ENCODE results near the gene FUOM.

DNA sequence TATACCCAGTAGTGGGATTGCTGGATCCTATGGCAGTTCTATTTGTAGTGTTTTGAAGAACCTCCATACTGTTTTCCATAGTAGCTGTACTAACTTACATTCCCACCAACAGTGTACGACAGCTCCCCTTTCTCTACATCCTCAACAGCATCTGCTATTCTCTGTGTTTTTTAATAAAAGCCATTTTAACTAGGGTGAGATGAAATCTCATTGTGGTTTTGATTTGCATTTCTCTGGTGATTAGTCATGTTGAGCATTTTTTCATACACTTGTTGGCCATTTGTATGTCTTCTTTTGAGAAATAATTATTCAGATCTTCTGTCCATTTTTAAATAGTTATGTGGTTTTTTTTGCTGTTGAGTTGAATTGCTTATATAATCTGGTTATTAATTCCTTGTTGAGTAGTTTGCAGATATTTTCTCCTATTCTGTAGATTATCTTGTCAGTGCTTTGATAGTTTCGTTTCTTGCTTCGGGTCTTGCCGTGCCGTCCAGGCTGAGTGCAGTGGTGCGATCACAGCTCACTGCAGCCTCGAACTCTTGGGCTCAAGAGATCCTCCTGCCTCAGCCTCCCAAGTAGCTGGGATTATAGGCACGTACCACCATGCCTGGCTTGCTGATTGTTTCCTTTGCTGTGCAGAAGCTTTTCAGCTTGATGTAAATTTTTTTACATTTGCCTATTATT lies 48.2 kb upstream of the FUOM start:
- no peak for TF ChIP-seq RAD21 (IDR thresholded peaks at IDR 0.05; ENCODE audit: insufficient read depth, low read depth, low read length)
- TF ChIP-seq JUNB (IDR thresholded peaks at IDR 0.05), result peak; percentile 62
- TF ChIP-seq, protein P1, sequence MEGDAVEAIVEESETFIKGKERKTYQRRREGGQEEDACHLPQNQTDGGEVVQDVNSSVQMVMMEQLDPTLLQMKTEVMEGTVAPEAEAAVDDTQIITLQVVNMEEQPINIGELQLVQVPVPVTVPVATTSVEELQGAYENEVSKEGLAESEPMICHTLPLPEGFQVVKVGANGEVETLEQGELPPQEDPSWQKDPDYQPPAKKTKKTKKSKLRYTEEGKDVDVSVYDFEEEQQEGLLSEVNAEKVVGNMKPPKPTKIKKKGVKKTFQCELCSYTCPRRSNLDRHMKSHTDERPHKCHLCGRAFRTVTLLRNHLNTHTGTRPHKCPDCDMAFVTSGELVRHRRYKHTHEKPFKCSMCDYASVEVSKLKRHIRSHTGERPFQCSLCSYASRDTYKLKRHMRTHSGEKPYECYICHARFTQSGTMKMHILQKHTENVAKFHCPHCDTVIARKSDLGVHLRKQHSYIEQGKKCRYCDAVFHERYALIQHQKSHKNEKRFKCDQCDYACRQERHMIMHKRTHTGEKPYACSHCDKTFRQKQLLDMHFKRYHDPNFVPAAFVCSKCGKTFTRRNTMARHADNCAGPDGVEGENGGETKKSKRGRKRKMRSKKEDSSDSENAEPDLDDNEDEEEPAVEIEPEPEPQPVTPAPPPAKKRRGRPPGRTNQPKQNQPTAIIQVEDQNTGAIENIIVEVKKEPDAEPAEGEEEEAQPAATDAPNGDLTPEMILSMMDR (IDR thresholded peaks at IDR 0.05 in 2 of 3, conservative IDR thresholded peaks at IDR 0.05 in 1 of 3; ENCODE audit: control insufficient read depth in 2 of 3, extremely low read depth in 1 of 3, insufficient read depth in 1 of 3, low read depth in 3 of 3, low read length in 3 of 3), result no peak
- no peak for TF ChIP-seq EZH2 (IDR thresholded peaks at IDR 0.05; ENCODE audit: borderline replicate concordance, control insufficient read depth, low read depth, low read length)
- no peak for TF ChIP-seq POLR2A (IDR thresholded peaks at IDR 0.05; ENCODE audit: low read depth, low read length)
- no peak for TF ChIP-seq POLR2AphosphoS5 (IDR thresholded peaks at IDR 0.05; ENCODE audit: low read length)
- TF ChIP-seq ZZZ3 (IDR thresholded peaks at IDR 0.05; ENCODE audit: control insufficient read depth, insufficient read length, low read depth), result no peak
- TF ChIP-seq, protein P2, sequence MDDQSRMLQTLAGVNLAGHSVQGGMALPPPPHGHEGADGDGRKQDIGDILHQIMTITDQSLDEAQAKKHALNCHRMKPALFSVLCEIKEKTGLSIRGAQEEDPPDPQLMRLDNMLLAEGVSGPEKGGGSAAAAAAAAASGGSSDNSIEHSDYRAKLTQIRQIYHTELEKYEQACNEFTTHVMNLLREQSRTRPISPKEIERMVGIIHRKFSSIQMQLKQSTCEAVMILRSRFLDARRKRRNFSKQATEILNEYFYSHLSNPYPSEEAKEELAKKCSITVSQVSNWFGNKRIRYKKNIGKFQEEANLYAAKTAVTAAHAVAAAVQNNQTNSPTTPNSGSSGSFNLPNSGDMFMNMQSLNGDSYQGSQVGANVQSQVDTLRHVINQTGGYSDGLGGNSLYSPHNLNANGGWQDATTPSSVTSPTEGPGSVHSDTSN (IDR thresholded peaks at IDR 0.05; ENCODE audit: insufficient replicate concordance, low read depth, low read length), result no peak
- TF ChIP-seq ETV6 (conservative IDR thresholded peaks at IDR 0.05 in 1 of 2, IDR thresholded peaks at IDR 0.05 in 1 of 2; ENCODE audit: borderline replicate concordance in 1 of 2, low read depth in 1 of 2), result no peak
